HG03521 (cell line): ENCODE results near the gene USP27X.

Experiments used
- ATAC-seq: cut with Tn5 transposase; IDR thresholded peaks from one replicate; pipeline ENCODE4 v1.9.1; 2021; ENCODE audit warnings: mild to moderate bottlenecking, moderate library complexity; ENCODE audit not compliant: unreplicated experiment

Gene USP27X

DNA sequence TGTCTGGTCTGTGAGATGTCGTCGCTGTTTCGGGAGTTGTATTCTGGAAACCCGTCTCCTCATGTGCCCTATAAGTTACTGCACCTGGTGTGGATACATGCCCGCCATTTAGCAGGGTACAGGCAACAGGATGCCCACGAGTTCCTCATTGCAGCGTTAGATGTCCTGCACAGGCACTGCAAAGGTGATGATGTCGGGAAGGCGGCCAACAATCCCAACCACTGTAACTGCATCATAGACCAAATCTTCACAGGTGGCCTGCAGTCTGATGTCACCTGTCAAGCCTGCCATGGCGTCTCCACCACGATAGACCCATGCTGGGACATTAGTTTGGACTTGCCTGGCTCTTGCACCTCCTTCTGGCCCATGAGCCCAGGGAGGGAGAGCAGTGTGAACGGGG, 1.4 kb downstream of the USP27X start:
- ATAC-seq = no peak

GRCh38 chrX:49884290-49884862, 5.1 kb downstream of the USP27X start:
- peak; percentile 37 for ATAC-seq

GRCh38 chrX:49892542-49892941, 13.3 kb downstream of the USP27X start:
- no peak for ATAC-seq

DNA sequence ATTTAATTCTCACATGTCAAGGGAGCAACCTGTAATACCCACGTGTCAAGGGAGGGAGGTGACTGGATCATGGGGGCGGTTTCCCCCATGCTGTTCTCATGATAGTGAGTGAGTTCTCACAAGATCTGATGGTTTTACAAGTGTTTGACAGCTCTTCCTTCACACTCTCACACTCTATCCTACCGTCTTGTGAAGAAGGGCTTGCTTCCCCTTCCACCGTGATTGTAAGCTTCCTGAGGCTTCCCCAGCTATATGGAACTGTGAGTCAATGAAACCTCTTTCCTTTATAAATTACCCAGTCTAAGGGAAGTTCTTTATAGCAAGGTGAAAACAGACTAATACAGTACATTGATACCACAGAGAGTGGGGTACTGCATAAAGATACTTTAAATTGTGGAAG, 17.7 kb downstream of the USP27X start:
- no peak for ATAC-seq

DNA sequence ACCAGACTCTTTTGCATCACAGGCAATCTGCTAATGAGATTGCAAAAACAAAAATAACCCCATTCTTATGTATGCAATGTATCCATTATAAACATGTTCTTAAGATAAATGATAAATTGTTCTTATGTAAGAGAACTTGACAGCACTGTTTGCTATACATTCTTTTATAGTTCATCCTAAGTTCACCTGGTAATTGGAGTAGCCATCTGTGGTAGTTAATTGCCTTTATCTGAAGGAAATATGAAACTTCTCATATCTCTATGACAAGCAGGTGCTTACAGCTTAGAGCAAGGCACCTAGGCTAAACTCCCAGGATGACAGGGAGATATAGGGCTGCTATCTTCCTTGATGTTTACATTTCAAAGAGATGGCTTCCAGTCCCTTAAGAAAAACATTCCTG, 21.8 kb downstream of the USP27X start:
- no peak for ATAC-seq

DNA sequence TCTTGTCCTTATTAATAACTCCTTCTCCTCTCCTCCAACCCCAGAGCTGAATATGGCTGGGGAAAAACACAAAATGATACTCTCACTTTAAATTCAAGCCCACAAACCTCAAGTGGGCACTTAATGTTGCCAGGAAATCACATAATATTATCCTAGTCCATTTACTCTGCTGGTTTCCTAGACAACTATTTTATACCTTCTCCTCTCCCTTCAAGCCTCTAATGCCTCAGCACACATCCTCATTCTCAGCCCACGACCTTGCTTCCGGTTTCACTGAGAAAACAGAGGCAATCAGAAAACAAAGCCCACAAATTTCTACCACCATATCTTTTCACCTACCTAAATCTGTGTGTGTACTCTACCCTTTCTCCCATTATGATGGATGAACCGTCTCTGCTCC, 31.1 kb downstream of the USP27X start:
- peak; percentile 89 for ATAC-seq

- no peak for ATAC-seq
These were observed 32.8 kb downstream of the USP27X start for GRCh38 chrX:49912086-49912485.

DNA sequence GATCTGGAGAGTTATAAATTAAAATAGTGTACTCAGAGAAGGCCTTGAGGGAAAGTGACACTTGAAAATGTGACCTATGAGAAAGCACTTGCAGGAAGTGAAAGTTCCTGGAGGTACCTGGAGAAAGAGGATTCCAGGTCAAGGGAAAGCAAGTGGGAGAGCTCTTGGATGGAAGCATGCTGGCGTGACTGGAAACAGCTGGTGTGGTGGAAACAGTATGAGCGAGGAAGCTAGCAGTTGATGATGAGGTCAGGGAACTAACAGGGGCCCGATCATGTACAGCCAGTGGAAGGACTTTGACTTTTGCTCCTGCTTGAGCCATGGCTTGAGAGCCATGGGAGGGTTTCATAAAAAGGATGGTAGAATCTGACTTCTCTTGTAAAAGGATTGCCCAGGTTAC, 33.6 kb downstream of the USP27X start:
- ATAC-seq = no peak

DNA sequence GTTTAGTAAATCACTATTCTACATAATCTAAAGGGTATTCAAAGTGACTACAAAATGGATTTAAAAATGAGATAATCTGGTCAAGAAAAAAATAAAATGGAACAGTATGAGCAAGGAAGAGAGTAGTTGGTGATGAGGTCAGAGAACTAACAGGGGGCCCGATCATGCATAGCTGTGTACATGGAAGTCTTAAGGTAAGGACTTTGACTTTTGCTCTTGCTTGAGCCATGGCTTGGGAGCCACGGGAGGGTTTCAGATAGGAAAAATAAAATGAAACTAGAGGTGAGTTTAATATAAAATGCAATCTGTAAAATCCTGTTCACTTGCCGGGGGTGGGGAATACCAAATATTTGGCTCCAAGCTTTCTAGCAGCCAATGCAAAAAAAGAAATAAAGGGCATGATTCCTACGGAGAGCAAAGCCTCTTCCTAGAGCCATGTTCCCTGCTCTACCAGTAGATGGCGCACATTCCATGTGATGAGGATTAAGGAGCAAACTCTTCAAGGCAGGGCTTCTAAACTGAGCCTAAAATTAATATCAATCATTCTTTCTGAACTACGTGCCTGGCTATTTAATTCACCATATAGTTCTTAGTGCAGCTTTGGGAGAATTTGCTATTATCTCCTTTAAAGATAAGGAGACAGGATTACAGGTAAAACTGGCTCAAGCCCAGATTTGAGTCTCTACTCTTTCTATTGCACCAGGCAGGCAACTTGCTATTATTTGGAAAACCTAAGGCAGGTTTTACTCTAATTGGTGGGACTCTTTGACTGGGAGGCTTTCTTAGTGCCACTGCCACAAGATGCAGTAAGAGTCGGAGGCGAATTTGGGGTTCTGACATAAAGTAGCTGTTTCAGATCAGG, 36.3 kb downstream of the USP27X start:
- peak; percentile 62 for ATAC-seq

- ATAC-seq = no peak
These were observed 40.3 kb downstream of the USP27X start for GRCh38 chrX:49919617-49920016.

- no peak for ATAC-seq
These were observed 41.8 kb downstream of the USP27X start for GRCh38 chrX:49921109-49921508.

DNA sequence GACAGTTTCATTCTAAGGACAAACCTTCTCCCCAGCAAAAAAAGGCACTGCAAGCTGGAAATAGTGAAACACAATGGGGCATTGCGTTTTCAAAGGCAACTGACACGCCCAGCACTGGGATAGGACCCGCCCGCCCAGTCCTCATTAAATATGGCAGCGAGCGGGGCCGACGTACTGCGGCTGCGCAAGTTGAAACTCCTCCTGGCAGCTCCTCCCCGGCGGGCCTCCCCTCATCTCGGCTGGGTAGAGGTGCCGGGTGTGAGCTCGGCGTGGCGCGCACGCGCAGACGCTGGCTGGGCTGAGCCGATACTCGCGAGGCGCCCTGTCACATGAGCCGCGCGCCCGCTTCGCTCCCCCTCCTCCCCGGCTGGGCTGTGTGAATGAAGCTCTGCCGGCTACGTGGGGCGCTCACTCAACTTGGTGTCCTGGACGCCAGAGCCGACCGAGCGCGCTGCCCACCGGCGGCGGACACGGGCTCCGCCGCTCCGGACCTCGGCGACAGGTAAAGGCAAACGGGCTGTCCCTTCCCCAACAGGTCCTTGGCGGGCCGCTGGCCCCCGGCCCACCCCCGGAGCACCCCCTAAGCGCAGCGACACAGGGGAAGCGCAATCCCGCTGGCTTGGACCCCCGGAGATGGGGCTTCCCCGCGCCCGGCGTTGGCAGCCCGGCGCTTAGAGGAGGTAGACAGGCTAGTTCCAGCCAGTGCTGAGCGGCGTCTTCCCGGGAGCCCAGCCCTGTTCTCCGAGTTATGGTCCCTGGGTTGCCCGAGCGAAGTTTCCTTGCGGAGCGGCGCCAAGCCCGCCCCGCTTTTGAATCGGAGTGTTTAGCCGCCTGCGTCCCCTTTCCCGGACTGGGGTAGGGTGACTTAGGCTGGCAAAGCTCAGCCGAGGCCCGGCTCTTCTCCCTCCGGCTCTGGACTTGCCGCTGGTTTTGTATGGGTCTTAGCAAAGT, 43.3 kb downstream of the USP27X start, which contains the start of gene CLCN5:
Gene CLCN5 (plus strand): TSS at position 306 of the 951 bp plus-strand sequence. CDS start 2,703 bp downstream, outside the sequence.
- ATAC-seq = peak; percentile 98

DNA sequence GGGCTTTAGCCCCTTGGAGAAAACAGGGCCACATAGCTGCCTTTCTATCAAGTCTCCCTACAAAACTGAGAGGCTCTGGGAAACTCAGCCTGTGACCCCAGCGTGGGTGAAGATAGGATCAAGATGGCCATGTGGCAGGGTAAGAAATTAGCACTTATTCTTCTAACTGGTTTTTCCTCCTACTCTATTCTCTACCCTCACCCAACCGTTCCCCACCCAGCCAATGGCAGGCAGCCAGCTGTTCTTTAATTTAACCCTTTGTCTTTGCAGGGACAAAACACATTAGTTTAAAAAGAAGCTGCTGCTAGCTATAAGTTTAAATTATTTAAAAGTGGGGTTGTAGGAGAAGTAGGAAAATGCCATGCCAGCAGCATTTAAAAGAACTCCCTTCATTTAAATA, 45.9 kb downstream of the USP27X start:
- ATAC-seq = no peak

DNA sequence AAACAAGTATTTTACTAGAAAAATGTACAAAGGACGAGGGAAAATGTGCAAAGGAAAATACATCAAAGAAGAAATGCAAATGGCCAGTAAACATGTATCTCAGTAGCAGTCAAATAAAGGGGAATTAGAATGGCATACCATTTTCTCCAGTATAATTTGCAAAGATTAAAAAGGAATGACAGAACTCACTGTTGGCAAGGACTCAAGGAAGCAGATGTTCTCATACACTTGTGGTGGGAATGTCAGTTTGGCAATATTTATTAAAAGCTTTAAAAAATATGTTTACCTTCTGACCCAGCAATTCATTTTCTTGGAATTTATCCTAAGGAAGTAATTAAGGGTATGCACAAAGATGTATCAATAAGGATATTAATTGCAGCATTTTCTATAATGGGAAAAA, 50.8 kb downstream of the USP27X start:
- ATAC-seq = no peak
